ENCODE measurements around the gene ST8SIA5.

GRCh38 chr18:46704816-46705215, 52.0 kb downstream of the ST8SIA5 start:
- TF ChIP-seq, protein P1, sequence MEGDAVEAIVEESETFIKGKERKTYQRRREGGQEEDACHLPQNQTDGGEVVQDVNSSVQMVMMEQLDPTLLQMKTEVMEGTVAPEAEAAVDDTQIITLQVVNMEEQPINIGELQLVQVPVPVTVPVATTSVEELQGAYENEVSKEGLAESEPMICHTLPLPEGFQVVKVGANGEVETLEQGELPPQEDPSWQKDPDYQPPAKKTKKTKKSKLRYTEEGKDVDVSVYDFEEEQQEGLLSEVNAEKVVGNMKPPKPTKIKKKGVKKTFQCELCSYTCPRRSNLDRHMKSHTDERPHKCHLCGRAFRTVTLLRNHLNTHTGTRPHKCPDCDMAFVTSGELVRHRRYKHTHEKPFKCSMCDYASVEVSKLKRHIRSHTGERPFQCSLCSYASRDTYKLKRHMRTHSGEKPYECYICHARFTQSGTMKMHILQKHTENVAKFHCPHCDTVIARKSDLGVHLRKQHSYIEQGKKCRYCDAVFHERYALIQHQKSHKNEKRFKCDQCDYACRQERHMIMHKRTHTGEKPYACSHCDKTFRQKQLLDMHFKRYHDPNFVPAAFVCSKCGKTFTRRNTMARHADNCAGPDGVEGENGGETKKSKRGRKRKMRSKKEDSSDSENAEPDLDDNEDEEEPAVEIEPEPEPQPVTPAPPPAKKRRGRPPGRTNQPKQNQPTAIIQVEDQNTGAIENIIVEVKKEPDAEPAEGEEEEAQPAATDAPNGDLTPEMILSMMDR (IDR thresholded peaks at IDR 0.05) = no peak
- no peak for TF ChIP-seq POLR2A (IDR thresholded peaks at IDR 0.05)
